ENCODE measurements around the gene POLR1B.
"Not testable (repeated sequence)": the region's sequence is repeated elsewhere in the genome, so short reads cannot be mapped to it uniquely, and the experiment has no call there.

POLR1B gene

GRCh38 chr2:112600634-112601033 is 58.4 kb downstream of the POLR1B start:
- DNase-seq (ENCODE audit: low read depth in 3 of 3) = no peak

GRCh38 chr2:112601754-112602153 is 59.5 kb downstream of the POLR1B start:
- DNase-seq (ENCODE audit: low read depth in 3 of 3) = no peak

- DNase-seq (ENCODE audit: low read depth in 3 of 3) = no peak
Measured at GRCh38 chr2:112602917-112603316, 60.7 kb downstream of the POLR1B start.

GRCh38 chr2:112603731-112604130 is 61.5 kb downstream of the POLR1B start:
- DNase-seq (ENCODE audit: low read depth in 3 of 3) = no peak

- DNase-seq (ENCODE audit: low read depth in 3 of 3) = no peak
Measured at GRCh38 chr2:112604952-112605351, 62.7 kb downstream of the POLR1B start.

- no peak for DNase-seq (ENCODE audit: low read depth in 3 of 3)
Measured at GRCh38 chr2:112605926-112606325, 63.7 kb downstream of the POLR1B start.

GRCh38 chr2:112606547-112606946 is 64.3 kb downstream of the POLR1B start:
- DNase-seq (ENCODE audit: low read depth in 3 of 3) = no peak

GRCh38 chr2:112607680-112608438 is 65.6 kb downstream of the POLR1B start:
- no peak for DNase-seq (ENCODE audit: low read depth in 3 of 3)

- not testable (repeated sequence) for DNase-seq (ENCODE audit: low read depth in 3 of 3)
Measured at GRCh38 chr2:112609320-112609719, 67.1 kb downstream of the POLR1B start.

- not testable (repeated sequence) for DNase-seq (ENCODE audit: low read depth in 3 of 3)
Measured at GRCh38 chr2:112612283-112612682, 70.0 kb downstream of the POLR1B start.

GRCh38 chr2:112614201-112614840 is 72.1 kb downstream of the POLR1B start:
- DNase-seq (ENCODE audit: low read depth in 3 of 3) = no peak

- DNase-seq (ENCODE audit: low read depth in 3 of 3) = no peak
Measured at GRCh38 chr2:112615051-112615450, 72.8 kb downstream of the POLR1B start.

- DNase-seq (ENCODE audit: low read depth in 3 of 3) = not testable (repeated sequence)
Measured at GRCh38 chr2:112615798-112616197, 73.5 kb downstream of the POLR1B start.

GRCh38 chr2:112618383-112618782 is 76.1 kb downstream of the POLR1B start:
- DNase-seq (ENCODE audit: low read depth in 3 of 3) = no peak

- no peak for DNase-seq (ENCODE audit: low read depth in 3 of 3)
Measured at GRCh38 chr2:112621790-112622527, 79.7 kb downstream of the POLR1B start.

- no peak for DNase-seq (ENCODE audit: low read depth in 3 of 3)
Measured at GRCh38 chr2:112622528-112622849, 80.2 kb downstream of the POLR1B start.

- peak in 2 of 3 donors; percentile 57 to 58 for DNase-seq (ENCODE audit: low read depth in 3 of 3)
Measured at GRCh38 chr2:112623913-112624777, 81.9 kb downstream of the POLR1B start.

- no peak for DNase-seq (ENCODE audit: low read depth in 3 of 3)
Measured at GRCh38 chr2:112625474-112626114, 83.3 kb downstream of the POLR1B start.

- DNase-seq (ENCODE audit: low read depth in 3 of 3) = peak in 2 of 3 donors; percentile 37 to 57
Measured at GRCh38 chr2:112626604-112627059, 84.4 kb downstream of the POLR1B start.
